OCI-LY1 (cell line): ENCODE data around the gene SULT6B1.

ENCODE experiments used
- H2AFZ ChIP-seq: fragments of 200-600 bp; sonication (generic), shearing (Covaris generic); 2 replicates; pipeline ENCODE4 v1.6.0; 2014; ENCODE audit warnings: antibody characterized with exemption, mild to moderate bottlenecking, low read length
- H3F3A ChIP-seq: fragments of 200-600 bp; sonication (generic), shearing (Covaris generic); 2 replicates; pipeline ENCODE4 v1.6.0; 2014; ENCODE audit warnings: mild to moderate bottlenecking, antibody characterized with exemption, low read length, moderate library complexity; ENCODE audit not compliant: insufficient read depth
- H3K27ac ChIP-seq: fragments of 200-600 bp; sonication (generic); 2 replicates; pipeline ENCODE4 v1.5.1; 2014; ENCODE audit warnings: low read length, mixed run types, mild to moderate bottlenecking, low read depth; ENCODE audit not compliant: poor library complexity, severe bottlenecking
- H3K27me3 ChIP-seq: fragments of 200-600 bp; sonication (generic); 2 replicates; pipeline ENCODE4 v1.6.0; 2014; ENCODE audit warnings: antibody characterized with exemption, mild to moderate bottlenecking, low read length, moderate library complexity; ENCODE audit not compliant: insufficient read depth
- H3K36me3 ChIP-seq: fragments of 200-600 bp; sonication (generic); 2 replicates; pipeline ENCODE4 v1.6.1; 2014; ENCODE audit warnings: mild to moderate bottlenecking, antibody characterized with exemption, low read length, moderate library complexity, mixed read lengths; ENCODE audit not compliant: insufficient read depth
- H3K4me1 ChIP-seq: fragments of 200-600 bp; sonication (generic); 2 replicates; pipeline ENCODE4 v1.5.1; 2014; ENCODE audit warnings: mild to moderate bottlenecking, low read length, moderate library complexity; ENCODE audit not compliant: insufficient read depth, severe bottlenecking
- H3K4me2 ChIP-seq: fragments of 200-600 bp; sonication (generic), shearing (Covaris generic); 2 replicates; pipeline ENCODE4 v1.6.1; 2014; ENCODE audit warnings: low read length
- H3K4me3 ChIP-seq: fragments of 200-600 bp; sonication (generic); 2 replicates; pipeline ENCODE4 v1.5.1; 2014; ENCODE audit warnings: low read length, low read depth, mild to moderate bottlenecking, mixed read lengths; ENCODE audit not compliant: poor library complexity, severe bottlenecking
- H3K79me2 ChIP-seq: fragments of 200-600 bp; shearing (Covaris generic); 2 replicates; pipeline ENCODE4 v1.6.1; 2016; ENCODE audit warnings: mixed run types, low read length, mixed read lengths; ENCODE audit not compliant: insufficient read depth
- H3K9ac ChIP-seq: fragments of 200-600 bp; sonication (generic), shearing (Covaris generic); 2 replicates; pipeline ENCODE4 v1.6.1; 2014; ENCODE audit warnings: mild to moderate bottlenecking, low read length, mixed read lengths
- H3K9me2 ChIP-seq: fragments of 200-600 bp; sonication (generic), shearing (Covaris generic); 2 replicates; pipeline ENCODE4 v1.6.1; 2014; ENCODE audit warnings: low read depth, mild to moderate bottlenecking, low read length, mixed read lengths
- H3K9me3 ChIP-seq: fragments of 200-600 bp; shearing (Covaris generic); 2 replicates; pipeline ENCODE4 v1.6.1; 2014; ENCODE audit warnings: low read length, mixed read lengths
- H4K20me1 ChIP-seq: fragments of 200-600 bp; sonication (generic), shearing (Covaris generic); 2 replicates; pipeline ENCODE4 v1.6.0; 2016; ENCODE audit warnings: mild to moderate bottlenecking, low read length; ENCODE audit not compliant: insufficient read depth
- CTCF ChIP-seq: fragments of 200-600 bp; sonication (generic), shearing (Covaris generic); IDR thresholded peaks from 2 replicates; pipeline ENCODE4 v1.5.1; 2017; ENCODE audit warnings: mild to moderate bottlenecking, antibody characterized with exemption, low read length, moderate library complexity, mixed read lengths
- EZH2 ChIP-seq: fragments of 200-600 bp; sonication (generic), shearing (Covaris generic); IDR thresholded peaks from 2 replicates; pipeline ENCODE4 v1.8.0; 2017; ENCODE audit warnings: borderline replicate concordance, mixed run types, mild to moderate bottlenecking, antibody characterized with exemption, low read length, moderate library complexity, mixed read lengths

The SULT6B1 gene

GRCh38 chr2:37148325-37148724, 40.1 kb downstream of the SULT6B1 start:
- Histone ChIP-seq H3K27me3 (no peaks in the 10 kb centered on the region), H3K27ac (no peak overlapping the region), H3K36me3 (peaks cover 38% of the 10 kb centered on the region), H3F3A (no peaks in the 10 kb centered on the region), H3K79me2 (peaks cover 25% of the 10 kb centered on the region), H3K4me2 (no peak overlapping the region), H3K9ac (no peak overlapping the region), H4K20me1 (no peaks in the 10 kb centered on the region), H2AFZ (no peak overlapping the region), H3K9me2 (no peaks in the 10 kb centered on the region), H3K4me3 (no peak overlapping the region), H3K9me3 (no peaks in the 10 kb centered on the region), H3K4me1 (peaks cover 22% of the 10 kb centered on the region)
- TF ChIP-seq EZH2 (no peak), CTCF (no peak)

- Histone ChIP-seq H3K9me2 (no peaks in the 10 kb centered on the region), H3K4me1 (peaks cover 18% of the 10 kb centered on the region), H3K36me3 (peaks cover 44% of the 10 kb centered on the region), H3K4me3 (no peak overlapping the region), H2AFZ (no peak overlapping the region), H3K9ac (no peak overlapping the region), H4K20me1 (no peaks in the 10 kb centered on the region), H3K27ac (no peak overlapping the region), H3K4me2 (no peak overlapping the region), H3K9me3 (no peaks in the 10 kb centered on the region), H3K27me3 (no peaks in the 10 kb centered on the region), H3K79me2 (peaks cover 13% of the 10 kb centered on the region), H3F3A (no peaks in the 10 kb centered on the region)
- TF ChIP-seq CTCF, result no peak
- no peak for TF ChIP-seq EZH2
Measured at GRCh38 chr2:37146062-37146461, 42.4 kb downstream of the SULT6B1 start.

- peaks cover 59% of the 10 kb centered on the region for H3K36me3 ChIP-seq
- no peak overlapping the region for H3K27ac ChIP-seq
- no peak overlapping the region for H3K4me3 ChIP-seq
- no peaks in the 10 kb centered on the region for H4K20me1 ChIP-seq
- H3K9me2 ChIP-seq, result no peaks in the 10 kb centered on the region
- no peaks in the 10 kb centered on the region for H3K79me2 ChIP-seq
- no peak for TF ChIP-seq EZH2
- TF ChIP-seq CTCF, result no peak
- no peaks in the 10 kb centered on the region for H3F3A ChIP-seq
- H3K9me3 ChIP-seq, result no peaks in the 10 kb centered on the region
- H3K4me1 ChIP-seq, result no peaks in the 10 kb centered on the region
- H3K9ac ChIP-seq, result no peak overlapping the region
- H2AFZ ChIP-seq, result no peak overlapping the region
- H3K27me3 ChIP-seq, result no peaks in the 10 kb centered on the region
- H3K4me2 ChIP-seq, result no peak overlapping the region
Measured at GRCh38 chr2:37143974-37144373, 44.5 kb downstream of the SULT6B1 start.
